NCI-H446 treated with DMSO at 0.1 percent for 48 hours (cell line): ENCODE data around the gene GFOD2.

Experiments used
- DNase-seq: peaks from one replicate; lab custom pipeline; 2025; lab: John Stamatoyannopoulos, UW

Gene GFOD2

GRCh38 chr16:67672306-67672705, 46.8 kb downstream of the GFOD2 start:
- no peak for DNase-seq

GRCh38 chr16:67669499-67670101, 49.5 kb downstream of the GFOD2 start:
- no peak for DNase-seq

GRCh38 chr16:67668495-67669157, 50.5 kb downstream of the GFOD2 start:
- DNase-seq, result no peak

DNA sequence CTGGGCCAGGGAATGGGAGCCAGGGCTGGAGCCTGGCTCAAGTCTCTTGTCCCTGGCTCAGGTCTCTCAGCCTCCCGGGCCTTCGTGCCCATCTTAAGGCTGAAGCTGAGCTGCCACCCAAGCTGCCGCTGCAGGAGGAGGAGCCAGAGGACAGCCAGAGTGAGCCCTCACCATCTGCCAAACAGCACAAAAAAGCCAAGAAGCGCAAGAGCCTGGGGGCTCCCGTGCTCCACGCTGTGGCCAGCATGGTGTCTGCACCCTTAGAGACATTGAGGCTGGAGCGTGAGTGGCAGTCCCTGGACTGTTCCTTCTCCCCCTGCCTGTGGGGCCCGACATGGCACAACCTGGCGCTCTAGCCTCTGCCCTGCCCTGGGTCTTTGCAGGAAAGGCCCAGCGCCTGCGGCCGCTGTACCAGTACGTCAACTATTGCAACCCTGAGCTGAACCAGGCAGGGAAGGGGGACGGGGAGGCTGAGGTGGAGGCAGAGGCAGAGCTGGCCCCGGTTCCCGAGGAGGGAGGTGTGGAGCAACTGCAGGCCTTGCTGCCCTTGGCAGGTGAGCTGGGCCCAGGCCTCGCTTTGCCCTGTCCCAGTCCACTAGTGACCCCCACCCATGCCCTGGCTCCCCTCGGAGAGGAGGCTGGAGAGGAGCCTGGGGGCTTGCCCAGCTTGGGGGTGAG, 51.2 kb downstream of the GFOD2 start:
- peak; percentile 84 for DNase-seq

DNA sequence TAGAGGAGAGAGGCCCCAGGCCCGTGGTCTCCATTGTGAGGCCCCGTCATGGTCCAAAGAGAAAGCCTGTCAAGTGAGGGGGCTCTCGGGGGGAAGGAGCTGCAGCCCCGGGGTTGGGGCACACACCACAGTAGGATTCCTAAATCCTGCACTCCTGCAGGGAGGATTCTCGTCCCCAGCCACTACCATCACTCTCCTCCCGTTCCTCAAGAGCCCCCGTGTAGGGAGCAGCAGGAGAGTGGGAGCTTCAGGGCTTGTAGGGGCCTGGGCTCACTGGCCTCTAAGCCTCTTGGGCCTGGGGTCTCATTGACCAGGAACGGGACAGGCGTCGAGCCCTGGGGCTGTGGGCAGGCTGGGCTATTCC, 51.7 kb downstream of the GFOD2 start:
- no peak for DNase-seq

GRCh38 chr16:67666559-67667452, 52.3 kb downstream of the GFOD2 start, which contains the start of the genes C16orf86 and ENKD1:
Gene C16orf86, plus strand, starts transcription at chr16:67666814. Its CDS starts 157 bp downstream, at chr16:67666971.
Gene ENKD1, minus strand, starts transcription at chr16:67666750. Its CDS starts 308 bp downstream, at chr16:67666442.
- peak; percentile 12 for DNase-seq

DNA sequence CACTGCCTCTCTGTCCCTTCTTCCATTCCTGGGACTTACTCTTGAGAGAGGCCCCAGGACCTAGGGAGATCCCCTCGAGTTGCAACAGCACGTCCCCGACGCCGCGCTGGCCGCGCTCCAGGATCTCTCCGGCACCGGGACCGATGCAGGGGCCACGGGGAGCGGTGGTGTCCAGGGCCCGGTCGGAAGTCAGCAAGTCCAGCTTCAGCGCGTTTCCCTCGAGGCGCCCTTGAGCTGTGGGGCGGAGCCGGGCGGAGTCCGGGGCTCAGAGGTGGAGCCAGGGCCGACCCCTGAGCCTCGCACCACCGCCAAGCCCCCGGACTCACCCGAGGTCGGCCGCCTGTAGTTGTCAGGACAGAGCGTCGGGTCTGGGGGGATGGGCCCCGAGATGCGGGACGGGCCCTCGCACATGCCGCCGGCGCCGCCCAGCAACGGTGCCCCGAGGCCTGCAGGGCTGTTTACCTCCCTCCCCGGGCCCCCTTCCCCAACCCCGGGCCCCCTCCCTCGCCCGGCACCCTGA, 53.0 kb downstream of the GFOD2 start:
- DNase-seq, result no peak

- DNase-seq, result no peak
Observed at GRCh38 chr16:67665598-67665997, 53.5 kb downstream of the GFOD2 start.

DNA sequence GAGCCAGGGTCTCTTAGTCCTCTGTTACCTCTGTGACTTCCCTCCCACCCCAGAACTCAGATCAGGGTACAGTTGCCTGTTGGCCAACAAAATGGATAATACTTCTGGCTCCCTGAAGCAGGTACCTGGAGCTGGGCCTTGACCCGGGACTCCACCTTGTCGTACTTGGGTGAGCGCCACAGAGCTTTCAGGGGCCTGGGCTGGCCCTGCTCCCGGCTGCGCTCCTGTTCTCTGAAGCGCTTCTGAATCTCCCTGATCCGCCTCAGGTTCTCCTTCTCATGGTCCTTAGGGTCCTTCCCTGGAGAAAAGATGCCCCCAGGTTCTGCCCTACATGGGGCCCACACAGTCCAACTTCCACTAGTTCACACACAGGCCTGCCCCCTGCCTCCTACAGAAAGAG, 54.2 kb downstream of the GFOD2 start:
- no peak for DNase-seq

GRCh38 chr16:67664258-67664657, 54.9 kb downstream of the GFOD2 start:
- DNase-seq, result no peak

GRCh38 chr16:67663877-67664222, 55.3 kb downstream of the GFOD2 start:
- DNase-seq, result no peak

DNA sequence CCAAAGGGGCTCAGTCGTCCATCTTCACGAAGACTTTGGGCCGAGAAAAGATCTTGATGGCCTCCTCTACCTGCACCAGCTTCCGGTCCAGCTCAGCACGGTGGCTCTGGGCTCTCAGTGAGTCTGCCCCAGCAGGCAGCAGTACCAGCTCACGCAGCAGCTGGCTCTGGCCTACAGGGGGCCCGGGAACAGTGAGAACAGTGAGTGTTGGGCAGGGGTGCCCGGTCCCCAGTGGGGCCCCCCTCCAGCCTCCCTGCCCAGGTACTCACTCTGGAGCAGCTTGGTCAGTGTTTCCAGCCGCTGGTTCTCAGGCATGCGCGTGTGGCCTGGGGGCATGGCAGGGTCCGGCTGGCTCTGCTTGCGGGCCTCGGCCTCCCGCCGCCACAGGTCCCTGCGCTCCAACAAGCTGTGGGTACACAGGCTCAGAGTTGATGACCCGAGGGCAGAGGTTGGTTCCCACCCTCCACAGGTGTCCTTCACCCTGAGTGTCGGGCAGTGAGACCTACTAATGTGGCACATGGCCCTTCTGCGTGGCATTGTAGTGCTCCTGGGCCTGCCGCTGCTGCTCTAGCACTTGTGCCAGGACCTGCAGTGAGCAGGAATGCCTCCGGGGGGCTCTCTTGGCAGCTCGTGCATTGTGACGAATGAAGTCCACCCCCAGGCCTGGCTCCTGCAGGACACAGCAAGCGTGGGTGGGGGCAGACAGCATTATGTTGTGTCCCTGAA, 55.8 kb downstream of the GFOD2 start:
- DNase-seq, result no peak

- DNase-seq, result no peak
Observed at GRCh38 chr16:67662653-67663010, 56.5 kb downstream of the GFOD2 start.

GRCh38 chr16:67661886-67662652, 57.0 kb downstream of the GFOD2 start:
- DNase-seq, result no peak

DNA sequence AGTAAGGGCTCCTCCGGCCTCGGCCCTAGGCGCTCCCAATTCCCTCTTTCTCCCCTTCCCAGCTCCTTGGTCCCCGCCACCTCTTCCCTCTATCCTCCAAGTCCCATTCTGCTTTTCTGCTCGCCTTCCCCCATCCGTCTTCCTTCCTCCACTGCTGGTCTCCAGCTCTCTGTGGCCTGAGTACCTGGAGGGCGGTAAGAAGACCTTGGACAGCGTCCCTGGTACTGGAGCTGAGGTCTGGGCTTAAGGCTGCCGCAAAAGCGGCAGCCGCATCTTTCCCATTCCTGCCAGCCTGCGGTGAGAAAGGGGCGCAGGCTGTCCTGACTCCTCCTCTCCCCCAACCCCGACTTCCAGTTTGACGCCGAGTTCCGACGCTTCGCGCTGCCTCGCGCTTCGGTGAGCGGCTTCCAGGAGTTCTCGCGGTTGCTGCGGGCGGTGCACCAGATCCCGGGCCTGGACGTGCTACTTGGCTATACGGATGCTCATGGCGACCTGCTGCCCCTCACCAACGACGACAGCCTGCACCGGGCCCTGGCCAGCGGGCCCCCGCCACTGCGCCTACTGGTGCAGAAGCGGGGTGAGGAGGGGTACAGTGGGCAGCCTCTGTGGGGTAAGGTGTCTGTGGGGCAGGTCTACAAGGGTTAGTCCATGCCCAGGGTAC, 57.9 kb downstream of the GFOD2 start:
- DNase-seq, result no peak

GRCh38 chr16:67660564-67661028, 58.5 kb downstream of the GFOD2 start, which contains the start of gene PARD6A:
Gene PARD6A, plus strand, starts transcription at chr16:67660960. Its CDS starts 79 bp downstream, at chr16:67661039.
- peak; percentile 86 for DNase-seq

GRCh38 chr16:67659675-67660563, 59.2 kb downstream of the GFOD2 start, which contains the start of gene ACD:
Gene ACD, minus strand, starts transcription at chr16:67660260. Its CDS starts 40 bp downstream, at chr16:67660220.
- DNase-seq, result peak; percentile 57

DNA sequence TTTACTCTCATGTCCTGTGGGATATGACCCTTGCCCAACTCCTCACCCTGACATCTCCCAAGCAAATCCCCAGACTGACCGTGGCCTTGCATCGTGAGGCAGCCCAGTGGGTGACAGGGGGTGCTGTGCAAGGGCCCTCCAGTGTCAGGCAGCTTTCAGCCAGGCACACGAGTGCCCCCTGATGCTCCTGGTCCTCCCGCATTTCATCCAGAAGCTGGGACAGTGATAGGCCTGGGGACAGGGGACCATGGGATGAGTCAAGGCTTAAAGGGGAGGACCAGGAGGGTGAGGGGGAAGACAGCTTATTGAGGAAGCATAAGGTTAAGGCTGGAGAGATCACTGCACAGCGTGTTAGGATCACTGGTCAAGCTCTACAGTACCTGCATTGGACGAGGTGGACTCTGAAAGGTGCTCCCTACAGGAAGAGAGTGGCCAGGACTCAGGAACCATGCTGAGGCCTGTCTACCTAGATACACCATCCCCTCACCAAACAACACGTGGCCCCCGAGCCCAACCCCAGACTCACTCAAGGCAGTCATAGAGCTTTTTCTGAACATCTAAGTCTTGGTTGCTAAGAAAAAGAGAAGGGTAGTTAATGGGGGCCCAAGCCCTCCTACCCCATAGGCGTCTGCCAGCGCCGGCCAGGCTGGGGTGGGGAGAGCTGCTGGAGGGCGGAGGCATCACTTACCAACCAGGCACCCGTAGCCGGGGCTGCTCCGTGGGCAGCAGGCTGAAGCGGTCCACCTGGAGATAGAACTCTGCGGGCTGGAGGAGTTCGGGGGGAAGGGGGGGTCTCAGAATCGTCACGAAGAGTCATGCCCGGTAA, 60.1 kb downstream of the GFOD2 start:
- DNase-seq, result no peak
